ENCODE measurements around the gene CCDC12. TPM values are rescaled to one million over a fixed set of nuclear protein-coding genes. Genes with fewer than 3 reads are reported as not detected.
"Not testable (repeated sequence)": the region's sequence is repeated elsewhere in the genome, so short reads cannot be mapped to it uniquely, and the experiment has no call there.

CCDC12 gene
- polyA plus RNA-seq, 4 donors, result 59.7 to 84.5 (median 76.0) TPM

GRCh38 chr3:46971742-46972141 is 4.8 kb downstream of the CCDC12 start:
- FAIRE-seq (no peak), DNase-seq (no peak)
- H3K36me3 ChIP-seq (ENCODE audit: control insufficient read depth in 3 of 3, insufficient read depth in 2 of 3, low read depth in 1 of 3, low read length in 3 of 3), result peaks cover 0 to 45% (median 4%) of the 10 kb centered on the region in 3 donors
- H3K27me3 ChIP-seq (ENCODE audit: control insufficient read depth in 3 of 3, insufficient read depth in 3 of 3, low read length in 3 of 3), result no peaks in the 10 kb centered on the region
- peaks cover 21 to 53% (median 22%) of the 10 kb centered on the region in 3 donors for H3K4me1 ChIP-seq (ENCODE audit: control insufficient read depth in 3 of 3, insufficient read depth in 2 of 3, low read depth in 1 of 3, low read length in 2 of 3)
- no peak overlapping the region for H3K27ac ChIP-seq (ENCODE audit: low read depth in 1 of 3, low read length in 2 of 3)
- WGBS, 3 donors, result 67 to 88% (median 75%) methylated on average over 1 of the region's 1 CpG
- H3K9me3 ChIP-seq (ENCODE audit: control insufficient read depth in 2 of 2, insufficient read depth in 1 of 2, low read depth in 1 of 2, low read length in 1 of 2), result no peaks in the 10 kb centered on the region
- no peak overlapping the region for H3K4me3 ChIP-seq (ENCODE audit: low read depth in 1 of 3, low read length in 3 of 3)

- FAIRE-seq (no peak), DNase-seq (no peak)
- H3K4me3 ChIP-seq (ENCODE audit: low read depth in 1 of 3, low read length in 3 of 3), result no peak overlapping the region
- peaks cover 21 to 58% (median 24%) of the 10 kb centered on the region in 3 donors for H3K4me1 ChIP-seq (ENCODE audit: control insufficient read depth in 3 of 3, insufficient read depth in 2 of 3, low read depth in 1 of 3, low read length in 2 of 3)
- H3K27ac ChIP-seq (ENCODE audit: low read depth in 1 of 3, low read length in 2 of 3), result peak overlapping the region in 1 of 3 donors; percentile 7
- WGBS, 3 donors, result 40 to 52% (median 42%) methylated on average over 6 of the region's 6 CpGs
- no peaks in the 10 kb centered on the region for H3K27me3 ChIP-seq (ENCODE audit: control insufficient read depth in 3 of 3, insufficient read depth in 3 of 3, low read length in 3 of 3)
- H3K36me3 ChIP-seq (ENCODE audit: control insufficient read depth in 3 of 3, insufficient read depth in 2 of 3, low read depth in 1 of 3, low read length in 3 of 3), result peaks cover 0 to 48% (median 4%) of the 10 kb centered on the region in 3 donors
- no peaks in the 10 kb centered on the region for H3K9me3 ChIP-seq (ENCODE audit: control insufficient read depth in 2 of 2, insufficient read depth in 1 of 2, low read depth in 1 of 2, low read length in 1 of 2)
These were observed 5.4 kb downstream of the CCDC12 start for GRCh38 chr3:46971151-46971550.

GRCh38 chr3:46970391-46971091 is 6.0 kb downstream of the CCDC12 start:
- H3K4me1 ChIP-seq (ENCODE audit: control insufficient read depth in 3 of 3, insufficient read depth in 2 of 3, low read depth in 1 of 3, low read length in 2 of 3), result peaks cover 21 to 58% (median 24%) of the 10 kb centered on the region in 3 donors

GRCh38 chr3:46968783-46969428 is 7.6 kb downstream of the CCDC12 start:
- Histone ChIP-seq H3K9me3 (ENCODE audit: control insufficient read depth in 2 of 2, insufficient read depth in 1 of 2, low read depth in 1 of 2, low read length in 1 of 2) (no peaks in the 10 kb centered on the region), H3K4me1 (ENCODE audit: control insufficient read depth in 3 of 3, insufficient read depth in 2 of 3, low read depth in 1 of 3, low read length in 2 of 3) (peaks cover 18 to 55% (median 19%) of the 10 kb centered on the region in 3 donors), H3K27ac (ENCODE audit: low read depth in 1 of 3, low read length in 2 of 3) (peak overlapping the region in 2 of 3 donors; percentile 42 to 48), H3K36me3 (ENCODE audit: control insufficient read depth in 3 of 3, insufficient read depth in 2 of 3, low read depth in 1 of 3, low read length in 3 of 3) (peaks cover 0 to 54% (median 0%) of the 10 kb centered on the region in 3 donors), H3K27me3 (ENCODE audit: control insufficient read depth in 3 of 3, insufficient read depth in 3 of 3, low read length in 3 of 3) (no peaks in the 10 kb centered on the region), H3K4me3 (ENCODE audit: low read depth in 1 of 3, low read length in 3 of 3) (no peak overlapping the region)
- 34 to 55% (median 38%) methylated on average over 9 of the region's 9 CpGs for WGBS, 3 donors
- peak; percentile 51 to 62 for DNase-seq
- FAIRE-seq, result no peak

More at GRCh38 chr3:46970391-46971091, 6.0 kb downstream of the CCDC12 start:
- WGBS, 3 donors, result 12 to 32% (median 18%) methylated on average over 3 of the region's 3 CpGs
- no peak for FAIRE-seq
- no peaks in the 10 kb centered on the region for H3K9me3 ChIP-seq (ENCODE audit: control insufficient read depth in 2 of 2, insufficient read depth in 1 of 2, low read depth in 1 of 2, low read length in 1 of 2)
- peaks cover 0 to 52% (median 4%) of the 10 kb centered on the region in 3 donors for H3K36me3 ChIP-seq (ENCODE audit: control insufficient read depth in 3 of 3, insufficient read depth in 2 of 3, low read depth in 1 of 3, low read length in 3 of 3)
- no peak overlapping the region for H3K4me3 ChIP-seq (ENCODE audit: low read depth in 1 of 3, low read length in 3 of 3)
- DNase-seq, result peak; percentile 51 to 70
- H3K27ac ChIP-seq (ENCODE audit: low read depth in 1 of 3, low read length in 2 of 3), result peak overlapping the region; percentile 7 to 12 (median 11)
- H3K27me3 ChIP-seq (ENCODE audit: control insufficient read depth in 3 of 3, insufficient read depth in 3 of 3, low read length in 3 of 3), result no peaks in the 10 kb centered on the region

- H3K4me3 ChIP-seq (ENCODE audit: low read depth in 1 of 3, low read length in 3 of 3), result no peak overlapping the region
- peaks cover 0 to 54% (median 0%) of the 10 kb centered on the region in 3 donors for H3K36me3 ChIP-seq (ENCODE audit: control insufficient read depth in 3 of 3, insufficient read depth in 2 of 3, low read depth in 1 of 3, low read length in 3 of 3)
- no peaks in the 10 kb centered on the region for H3K27me3 ChIP-seq (ENCODE audit: control insufficient read depth in 3 of 3, insufficient read depth in 3 of 3, low read length in 3 of 3)
- no peak overlapping the region for H3K27ac ChIP-seq (ENCODE audit: low read depth in 1 of 3, low read length in 2 of 3)
- WGBS, 3 donors, result 63 to 74% (median 70%) methylated on average over 5 of the region's 5 CpGs
- no peaks in the 10 kb centered on the region for H3K9me3 ChIP-seq (ENCODE audit: control insufficient read depth in 2 of 2, insufficient read depth in 1 of 2, low read depth in 1 of 2, low read length in 1 of 2)
- peaks cover 15 to 55% (median 19%) of the 10 kb centered on the region in 3 donors for H3K4me1 ChIP-seq (ENCODE audit: control insufficient read depth in 3 of 3, insufficient read depth in 2 of 3, low read depth in 1 of 3, low read length in 2 of 3)
- DNase-seq (no peak), FAIRE-seq (no peak)
These were observed 9.7 kb downstream of the CCDC12 start for GRCh38 chr3:46966811-46967210.

GRCh38 chr3:46965151-46965550 is 11.4 kb downstream of the CCDC12 start:
- H3K4me3 ChIP-seq (ENCODE audit: low read depth in 1 of 3, low read length in 3 of 3), result peak overlapping the region in 1 of 3 donors; percentile 31
- no peaks in the 10 kb centered on the region for H3K27me3 ChIP-seq (ENCODE audit: control insufficient read depth in 3 of 3, insufficient read depth in 3 of 3, low read length in 3 of 3)
- no peaks in the 10 kb centered on the region for H3K9me3 ChIP-seq (ENCODE audit: control insufficient read depth in 2 of 2, insufficient read depth in 1 of 2, low read depth in 1 of 2, low read length in 1 of 2)
- FAIRE-seq (no peak), DNase-seq (no peak)
- 60 to 64% (median 62%) methylated on average over 6 of the region's 6 CpGs for WGBS, 3 donors
- H3K4me1 ChIP-seq (ENCODE audit: control insufficient read depth in 3 of 3, insufficient read depth in 2 of 3, low read depth in 1 of 3, low read length in 2 of 3), result peaks cover 11 to 54% (median 16%) of the 10 kb centered on the region in 3 donors
- H3K36me3 ChIP-seq (ENCODE audit: control insufficient read depth in 3 of 3, insufficient read depth in 2 of 3, low read depth in 1 of 3, low read length in 3 of 3), result peaks cover 0 to 48% (median 0%) of the 10 kb centered on the region in 3 donors
- peak overlapping the region in 2 of 3 donors; percentile 28 to 42 for H3K27ac ChIP-seq (ENCODE audit: low read depth in 1 of 3, low read length in 2 of 3)

GRCh38 chr3:46964038-46964590 is 12.4 kb downstream of the CCDC12 start:
- Histone ChIP-seq H3K36me3 (ENCODE audit: control insufficient read depth in 3 of 3, insufficient read depth in 2 of 3, low read depth in 1 of 3, low read length in 3 of 3) (peaks cover 0 to 51% (median 0%) of the 10 kb centered on the region in 3 donors), H3K4me1 (ENCODE audit: control insufficient read depth in 3 of 3, insufficient read depth in 2 of 3, low read depth in 1 of 3, low read length in 2 of 3) (peaks cover 10 to 58% (median 24%) of the 10 kb centered on the region in 3 donors)
- H3K9me3 ChIP-seq (ENCODE audit: control insufficient read depth in 2 of 2, insufficient read depth in 1 of 2, low read depth in 1 of 2, low read length in 1 of 2); DNase-seq; FAIRE-seq; H3K27me3 ChIP-seq (ENCODE audit: control insufficient read depth in 3 of 3, insufficient read depth in 3 of 3, low read length in 3 of 3); H3K27ac ChIP-seq (ENCODE audit: low read depth in 1 of 3, low read length in 2 of 3); H3K4me3 ChIP-seq (ENCODE audit: low read depth in 1 of 3, low read length in 3 of 3): not testable (repeated sequence)
- WGBS, 3 donors, result 92 to 94% (median 93%) methylated on average over 21 to 36 of the region's 36 CpGs

GRCh38 chr3:46962990-46963389 is 13.6 kb downstream of the CCDC12 start:
- peaks cover 0 to 43% (median 0%) of the 10 kb centered on the region in 3 donors for H3K36me3 ChIP-seq (ENCODE audit: control insufficient read depth in 3 of 3, insufficient read depth in 2 of 3, low read depth in 1 of 3, low read length in 3 of 3)
- peaks cover 8 to 58% (median 31%) of the 10 kb centered on the region in 3 donors for H3K4me1 ChIP-seq (ENCODE audit: control insufficient read depth in 3 of 3, insufficient read depth in 2 of 3, low read depth in 1 of 3, low read length in 2 of 3)
- 88 to 94% (median 90%) methylated on average over 1 of the region's 1 CpG for WGBS, 3 donors

More at GRCh38 chr3:46962990-46963389, 13.6 kb downstream of the CCDC12 start:
- Histone ChIP-seq H3K4me3 (ENCODE audit: low read depth in 1 of 3, low read length in 3 of 3) (no peak overlapping the region), H3K27ac (ENCODE audit: low read depth in 1 of 3, low read length in 2 of 3) (no peak overlapping the region), H3K27me3 (ENCODE audit: control insufficient read depth in 3 of 3, insufficient read depth in 3 of 3, low read length in 3 of 3) (no peaks in the 10 kb centered on the region), H3K9me3 (ENCODE audit: control insufficient read depth in 2 of 2, insufficient read depth in 1 of 2, low read depth in 1 of 2, low read length in 1 of 2) (no peaks in the 10 kb centered on the region)
- DNase-seq, result no peak
- FAIRE-seq, result no peak

Measured in small intestine (tissue), 7 donors.